A549 (cell line): Measurements from ENCODE around the gene IGFN1. TPM values are rescaled to one million over a fixed set of nuclear protein-coding genes. Genes with fewer than 3 reads are reported as not detected.

Experiments used
- ATAC-seq, 2 experiments: fragments of 200-7000 bp in 1 of 2; fragments of >200 bp in 1 of 2; cut with Nextera tagmentation in 1 of 2; cut with Tn5 transposase in 1 of 2; 3 replicates each; pipeline versions ENCODE4 v1.8.0 to v1.9.1; 2018 to 2020; ENCODE audit warnings: mild to moderate bottlenecking in 1 of 2, moderate library complexity in 1 of 2
- CTCF ChIA-PET: fragments of 300-600 bp; sonication (Branson Sonifier 250); formaldehyde crosslinking; extraction: SDS; loops from one replicate; lab custom pipeline; 2021; ENCODE audit warnings: antibody characterized with exemption, inconsistent platforms; lab: Yijun Ruan, JAX
- POLR2A ChIA-PET: fragments of 350-600 bp; formaldehyde crosslinking; extraction: SDS; loops from one replicate; lab custom pipeline; 2021; ENCODE audit warnings: antibody characterized with exemption, inconsistent platforms; lab: Yijun Ruan, JAX
- DNase-seq, 2 experiments: peaks; one replicate each; pipeline versions ENCODE4 v3.0.0 to v3.0.0-alpha.2; 2011 to 2016; ENCODE audit warnings: low read depth in 1 of 2, low spot score in 1 of 2
- FAIRE-seq: peaks from 2 replicates; lab custom pipeline; 2011; peaks lifted over from hg19 to GRCh38; lab: Jason Lieb, UNC
- H3K27ac ChIP-seq, 2 experiments: fragments of >200 bp; sonication (Bioruptor Twin); formaldehyde crosslinking; 3 replicates each; pipeline ENCODE4 v1.5.1; 2016 to 2017
- H3K4me1 ChIP-seq: fragments of >200 bp; sonication (Bioruptor Twin); formaldehyde crosslinking; 3 replicates; pipeline ENCODE4 v1.6.1; 2016
- H3K4me2 ChIP-seq: fragments of >200 bp; sonication (Bioruptor Twin); formaldehyde crosslinking; 3 replicates; pipeline ENCODE4 v1.6.1; 2016
- H3K4me3 ChIP-seq: fragments of >200 bp; sonication (Bioruptor Twin); formaldehyde crosslinking; 3 replicates; pipeline ENCODE4 v1.5.1; 2016
- H3K9me3 ChIP-seq: fragments of >200 bp; sonication (Bioruptor Twin); formaldehyde crosslinking; 3 replicates; pipeline ENCODE4 v1.6.1; 2016
- CBX8 ChIP-seq: fragments of 200-600 bp; sonication (generic); IDR thresholded peaks from 2 replicates; pipeline ENCODE4 v1.6.1; 2016
- CEBPB ChIP-seq, 2 experiments: fragments of >200 bp in 1 of 2; sonication (Bioruptor Twin) in 1 of 2; formaldehyde crosslinking in 1 of 2; IDR thresholded peaks; 2 replicates each; pipeline ENCODE4 v1.6.1; 2012 to 2016
- CHD2 ChIP-seq: fragments of 150-350 bp; IDR thresholded peaks from 2 replicates; pipeline ENCODE4 v1.6.1; 2014; ENCODE audit warnings: low read length; ENCODE audit not compliant: partially characterized antibody
- CHD4 ChIP-seq: fragments of 200-600 bp; sonication (generic); IDR thresholded peaks from 2 replicates; pipeline ENCODE4 v1.6.1; 2016; ENCODE audit warnings: antibody characterized with exemption, mild to moderate bottlenecking, borderline replicate concordance
- EHMT2 ChIP-seq: fragments of 200-600 bp; sonication (generic); IDR thresholded peaks from 2 replicates; pipeline ENCODE4 v1.6.1; 2016; ENCODE audit warnings: antibody characterized with exemption, low read depth, mild to moderate bottlenecking, moderate library complexity
- FOSB ChIP-seq: fragments of 250-450 bp; sonication (Bioruptor Pico); IDR thresholded peaks from 2 replicates; pipeline ENCODE4 v1.5.0; 2020; ENCODE audit warnings: mild to moderate bottlenecking, moderate library complexity
- FOSL2 ChIP-seq, 2 experiments: fragments of 450-650 bp in 1 of 2; fragments of >200 bp in 1 of 2; sonication (Bioruptor Twin) in 1 of 2; formaldehyde crosslinking; IDR thresholded peaks; 2 replicates each; pipeline versions ENCODE4 v1.5.0 to v1.6.1; 2016 to 2020; ENCODE audit warnings: mild to moderate bottlenecking in 1 of 2, moderate library complexity in 1 of 2
- GATA3 ChIP-seq: IDR thresholded peaks from 2 replicates; pipeline ENCODE4 v1.6.1; 2012; ENCODE audit warnings: borderline replicate concordance
- HOXB13 ChIP-seq: fragments of 250-450 bp; sonication (Bioruptor Pico); IDR thresholded peaks from 2 replicates; pipeline ENCODE4 v1.5.0; 2020; ENCODE audit warnings: low read depth, mild to moderate bottlenecking, moderate library complexity
- HOXB5 ChIP-seq: fragments of 250-450 bp; sonication (Bioruptor Pico); IDR thresholded peaks from 2 replicates; pipeline ENCODE4 v1.5.0; 2020; ENCODE audit warnings: mild to moderate bottlenecking, moderate library complexity
- JUN ChIP-seq, 2 experiments: fragments of >200 bp; sonication (Bioruptor Twin); formaldehyde crosslinking; IDR thresholded peaks; 2 replicates in 1 of 2; 3 replicates in 1 of 2; pipeline ENCODE4 v1.6.1; 2016 to 2017
- KDM1A ChIP-seq: fragments of 200-600 bp; sonication (generic); IDR thresholded peaks from 2 replicates; pipeline ENCODE4 v1.6.1; 2016; ENCODE audit warnings: low read depth, mild to moderate bottlenecking
- PHF8 ChIP-seq: fragments of 200-600 bp; sonication (generic); IDR thresholded peaks from 2 replicates; pipeline ENCODE4 v1.6.1; 2016; ENCODE audit warnings: low read depth, mild to moderate bottlenecking, antibody characterized with exemption, moderate library complexity, borderline replicate concordance
- POLR2A ChIP-seq: IDR thresholded peaks from 2 replicates; pipeline ENCODE4 v1.6.1; 2012; ENCODE audit warnings: mild to moderate bottlenecking, low read length
- SMC3 ChIP-seq: fragments of >200 bp; sonication (Bioruptor Twin); formaldehyde crosslinking; IDR thresholded peaks from 3 replicates; pipeline ENCODE4 v1.6.1; 2018; ENCODE audit warnings: inconsistent platforms
- SREBF2 ChIP-seq: fragments of 450-650 bp; IDR thresholded peaks from 2 replicates; pipeline ENCODE4 v1.6.1; 2014; ENCODE audit warnings: mild to moderate bottlenecking, moderate library complexity
- TFCP2L1 ChIP-seq: fragments of 250-450 bp; sonication (Bioruptor Pico); IDR thresholded peaks from 2 replicates; pipeline ENCODE4 v1.5.0; 2021; ENCODE audit warnings: mild to moderate bottlenecking
- TP53 ChIP-seq: fragments of 250-450 bp; sonication (Bioruptor Pico); IDR thresholded peaks from 2 replicates; pipeline ENCODE4 v1.5.0; 2021; ENCODE audit warnings: mild to moderate bottlenecking, moderate library complexity
- ZC3H11A ChIP-seq: fragments of 450-650 bp; IDR thresholded peaks from 2 replicates; pipeline ENCODE4 v1.6.1; 2014; ENCODE audit warnings: antibody characterized with exemption, mild to moderate bottlenecking
- ZSCAN20 ChIP-seq: fragments of 250-450 bp; sonication (Bioruptor Pico); IDR thresholded peaks from 2 replicates; pipeline ENCODE4 v1.8.0; 2022; ENCODE audit warnings: mild to moderate bottlenecking, moderate library complexity
- WGBS: methylation state at CpG from one replicate; pipeline ENCODE4 v1.1.6; 2017; ENCODE audit errors: missing lambda C conversion rate; 5-methylcytosine and 5-hydroxymethylcytosine counted together
- polyA plus RNA-seq, 4 experiments: library from polyadenylated mRNA; depleted of rRNA in 3 of 4; stranded (reverse); fragments of >200 nt; fragmentation: RNase III in 1 of 4; extraction: RNeasy Plus Mini Kit Qiagen cat#74134 plus additional on column Dnase treatment in 1 of 4; gene quantifications; 2 replicates in 3 of 4; 3 replicates in 1 of 4; pipeline ENCODE4 v1.2.3, GENCODE V29; 2011 to 2017
- TF ChIP-seq, protein P1 (sequence below): IDR thresholded peaks from 2 replicates; pipeline ENCODE4 v1.6.1; 2012
- TF ChIP-seq, protein P2 (sequence below): fragments of 200-600 bp; sonication (generic); IDR thresholded peaks from 2 replicates; pipeline ENCODE4 v1.6.1; 2016; ENCODE audit warnings: antibody characterized with exemption, mild to moderate bottlenecking, moderate library complexity
- TF ChIP-seq, protein P3 (sequence below): fragments of 250-450 bp; sonication (Bioruptor Pico); IDR thresholded peaks from 2 replicates; pipeline ENCODE4 v1.5.0; 2021; ENCODE audit warnings: mild to moderate bottlenecking, moderate library complexity, borderline replicate concordance
- TF ChIP-seq, protein P4 (sequence below): fragments of 150-350 bp; IDR thresholded peaks from 2 replicates; pipeline ENCODE4 v1.6.1; 2014; ENCODE audit warnings: low read depth, mild to moderate bottlenecking, low read length

Gene IGFN1
- polyA plus RNA-seq, 2 of the 4 experiments (the other 2 are of a cell fraction): 0.03 to 4.7 TPM

DNA sequence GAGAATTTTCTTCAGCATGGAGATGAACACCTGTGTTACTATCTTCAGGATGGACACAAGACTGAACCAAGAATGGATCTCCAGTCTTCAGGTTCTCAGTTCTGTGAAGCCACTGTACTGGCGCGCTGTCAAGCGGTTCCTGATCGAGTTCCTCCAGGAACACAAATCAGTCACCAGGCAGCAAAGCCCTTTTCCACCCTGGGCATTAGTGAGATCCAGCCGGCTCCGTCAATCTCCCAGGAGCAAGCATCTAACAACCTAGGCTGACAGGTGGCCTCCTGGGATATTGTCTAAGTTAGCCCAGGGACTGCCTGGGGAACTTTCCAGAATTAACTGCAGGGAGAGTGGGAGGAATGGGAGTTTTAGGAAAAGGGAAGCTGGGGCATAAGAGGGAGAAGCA lies 9.7 kb upstream of the IGFN1 start (continued):
- TF ChIP-seq, protein P1, sequence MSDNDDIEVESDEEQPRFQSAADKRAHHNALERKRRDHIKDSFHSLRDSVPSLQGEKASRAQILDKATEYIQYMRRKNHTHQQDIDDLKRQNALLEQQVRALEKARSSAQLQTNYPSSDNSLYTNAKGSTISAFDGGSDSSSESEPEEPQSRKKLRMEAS: no peak
- TF ChIP-seq POLR2A (no peak), KDM1A (no peak), FOSL2 (IDR thresholded peaks at IDR 0.05) (no peak), FOSL2 (CRISPR knock-in tag; IDR thresholded peaks at IDR 0.05) (no peak)
- TF ChIP-seq, all 56 proteins: peak for 0

DNA sequence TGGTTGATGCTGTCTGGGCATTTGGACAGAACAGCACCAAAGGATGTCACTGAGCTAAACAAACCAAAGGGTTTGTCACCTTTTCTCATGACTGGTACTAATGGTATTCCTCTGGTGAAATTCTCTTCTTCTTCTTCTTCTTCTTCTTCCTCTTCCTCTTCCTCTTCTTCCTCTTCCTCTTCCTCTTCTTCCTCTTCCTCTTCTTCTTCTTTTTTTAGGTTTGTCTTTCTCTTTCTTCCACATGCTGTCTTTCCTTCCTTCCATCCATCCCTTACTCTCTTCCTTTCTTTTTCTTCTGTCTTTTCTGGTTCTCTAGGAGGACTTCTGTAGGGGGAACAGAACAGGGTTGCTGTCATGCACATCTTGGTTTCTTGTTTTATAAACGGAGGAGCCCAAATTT lies 9.3 kb upstream of the IGFN1 start:
- no peak for TF ChIP-seq POLR2A
- no peak for TF ChIP-seq SREBF2
- TF ChIP-seq CEBPB (IDR thresholded peaks at IDR 0.05): no peak
- TF ChIP-seq CBX8: no peak
- no peak for TF ChIP-seq HOXB5
- no peak for TF ChIP-seq ZSCAN20 (CRISPR knock-in tag)
- no peak for TF ChIP-seq TP53 (CRISPR knock-in tag)
- TF ChIP-seq CHD2: no peak
- TF ChIP-seq CHD4: no peak
- TF ChIP-seq FOSB (CRISPR knock-in tag): no peak
- no peak for TF ChIP-seq TFCP2L1
- 56% methylated on average over 1 of the region's 1 CpG for WGBS
- ChIA-PET POLR2A (no interaction called here), CTCF (interaction anchor here (0.5 to 1.1 kb wide), 4 partner anchors 11 to 99 kb away, joined by 3 read pairs; no protein-coding TSS in a partner anchor)
- Histone ChIP-seq H3K4me3 (no peak overlapping the region), H3K4me2 (no peak overlapping the region), H3K9me3 (no peaks in the 10 kb centered on the region; the same call in 2 of the 3 replicates), H3K4me1 (peaks cover 15% of the 10 kb centered on the region; the same call in 1 of the 3 replicates), H3K27ac (no peak overlapping the region)
- FAIRE-seq (no peak), DNase-seq (no peak), ATAC-seq (no peak)

DNA sequence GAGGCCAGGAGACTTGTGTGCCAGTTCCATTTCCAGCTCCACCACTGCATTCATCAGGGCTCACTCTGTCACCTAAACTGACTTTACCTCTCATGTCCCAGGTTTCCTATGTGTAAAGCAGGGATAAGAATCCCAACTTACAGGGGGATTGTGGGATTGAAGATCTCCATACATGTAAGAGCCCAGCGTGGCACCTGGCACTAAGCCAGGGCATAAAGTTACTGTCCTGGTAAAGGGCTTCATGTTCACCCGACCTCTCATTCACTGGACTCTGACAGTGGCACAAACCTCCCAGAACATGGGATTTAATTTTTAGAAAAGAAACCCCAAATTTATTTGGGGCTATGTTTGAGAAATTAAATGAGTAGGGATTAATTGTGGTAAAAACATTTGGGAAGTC lies 8.9 kb upstream of the IGFN1 start:
- TF ChIP-seq PHF8 (no peak), KDM1A (no peak), EHMT2 (no peak), GATA3 (no peak), ZC3H11A (no peak), HOXB13 (CRISPR knock-in tag) (no peak), SMC3 (no peak), CBX8 (no peak), ZSCAN20 (CRISPR knock-in tag) (no peak), TP53 (CRISPR knock-in tag) (no peak), JUN (IDR thresholded peaks at IDR 0.05) (no peak)
- TF ChIP-seq, protein P2, sequence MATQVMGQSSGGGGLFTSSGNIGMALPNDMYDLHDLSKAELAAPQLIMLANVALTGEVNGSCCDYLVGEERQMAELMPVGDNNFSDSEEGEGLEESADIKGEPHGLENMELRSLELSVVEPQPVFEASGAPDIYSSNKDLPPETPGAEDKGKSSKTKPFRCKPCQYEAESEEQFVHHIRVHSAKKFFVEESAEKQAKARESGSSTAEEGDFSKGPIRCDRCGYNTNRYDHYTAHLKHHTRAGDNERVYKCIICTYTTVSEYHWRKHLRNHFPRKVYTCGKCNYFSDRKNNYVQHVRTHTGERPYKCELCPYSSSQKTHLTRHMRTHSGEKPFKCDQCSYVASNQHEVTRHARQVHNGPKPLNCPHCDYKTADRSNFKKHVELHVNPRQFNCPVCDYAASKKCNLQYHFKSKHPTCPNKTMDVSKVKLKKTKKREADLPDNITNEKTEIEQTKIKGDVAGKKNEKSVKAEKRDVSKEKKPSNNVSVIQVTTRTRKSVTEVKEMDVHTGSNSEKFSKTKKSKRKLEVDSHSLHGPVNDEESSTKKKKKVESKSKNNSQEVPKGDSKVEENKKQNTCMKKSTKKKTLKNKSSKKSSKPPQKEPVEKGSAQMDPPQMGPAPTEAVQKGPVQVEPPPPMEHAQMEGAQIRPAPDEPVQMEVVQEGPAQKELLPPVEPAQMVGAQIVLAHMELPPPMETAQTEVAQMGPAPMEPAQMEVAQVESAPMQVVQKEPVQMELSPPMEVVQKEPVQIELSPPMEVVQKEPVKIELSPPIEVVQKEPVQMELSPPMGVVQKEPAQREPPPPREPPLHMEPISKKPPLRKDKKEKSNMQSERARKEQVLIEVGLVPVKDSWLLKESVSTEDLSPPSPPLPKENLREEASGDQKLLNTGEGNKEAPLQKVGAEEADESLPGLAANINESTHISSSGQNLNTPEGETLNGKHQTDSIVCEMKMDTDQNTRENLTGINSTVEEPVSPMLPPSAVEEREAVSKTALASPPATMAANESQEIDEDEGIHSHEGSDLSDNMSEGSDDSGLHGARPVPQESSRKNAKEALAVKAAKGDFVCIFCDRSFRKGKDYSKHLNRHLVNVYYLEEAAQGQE: no peak
- TF ChIP-seq, protein P3, sequence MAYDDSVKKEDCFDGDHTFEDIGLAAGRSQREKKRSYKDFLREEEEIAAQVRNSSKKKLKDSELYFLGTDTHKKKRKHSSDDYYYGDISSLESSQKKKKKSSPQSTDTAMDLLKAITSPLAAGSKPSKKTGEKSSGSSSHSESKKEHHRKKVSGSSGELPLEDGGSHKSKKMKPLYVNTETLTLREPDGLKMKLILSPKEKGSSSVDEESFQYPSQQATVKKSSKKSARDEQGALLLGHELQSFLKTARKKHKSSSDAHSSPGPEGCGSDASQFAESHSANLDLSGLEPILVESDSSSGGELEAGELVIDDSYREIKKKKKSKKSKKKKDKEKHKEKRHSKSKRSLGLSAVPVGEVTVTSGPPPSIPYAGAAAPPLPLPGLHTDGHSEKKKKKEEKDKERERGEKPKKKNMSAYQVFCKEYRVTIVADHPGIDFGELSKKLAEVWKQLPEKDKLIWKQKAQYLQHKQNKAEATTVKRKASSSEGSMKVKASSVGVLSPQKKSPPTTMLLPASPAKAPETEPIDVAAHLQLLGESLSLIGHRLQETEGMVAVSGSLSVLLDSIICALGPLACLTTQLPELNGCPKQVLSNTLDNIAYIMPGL (CRISPR knock-in tag): no peak
- TF ChIP-seq, protein P4, sequence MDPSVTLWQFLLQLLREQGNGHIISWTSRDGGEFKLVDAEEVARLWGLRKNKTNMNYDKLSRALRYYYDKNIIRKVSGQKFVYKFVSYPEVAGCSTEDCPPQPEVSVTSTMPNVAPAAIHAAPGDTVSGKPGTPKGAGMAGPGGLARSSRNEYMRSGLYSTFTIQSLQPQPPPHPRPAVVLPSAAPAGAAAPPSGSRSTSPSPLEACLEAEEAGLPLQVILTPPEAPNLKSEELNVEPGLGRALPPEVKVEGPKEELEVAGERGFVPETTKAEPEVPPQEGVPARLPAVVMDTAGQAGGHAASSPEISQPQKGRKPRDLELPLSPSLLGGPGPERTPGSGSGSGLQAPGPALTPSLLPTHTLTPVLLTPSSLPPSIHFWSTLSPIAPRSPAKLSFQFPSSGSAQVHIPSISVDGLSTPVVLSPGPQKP: no peak
- DNase-seq: no peak
- no peak for ATAC-seq
- ChIA-PET CTCF (interaction anchor here (0.5 to 1.1 kb wide), 3 partner anchors 18 to 100 kb away, joined by 3 read pairs; no protein-coding TSS in a partner anchor), POLR2A (no interaction called here)
- Histone ChIP-seq H3K4me2 (no peak overlapping the region), H3K27ac (no peak overlapping the region), H3K9me3 (no peaks in the 10 kb centered on the region; the same call in 2 of the 3 replicates), H3K4me3 (no peak overlapping the region), H3K4me1 (peaks cover 11% of the 10 kb centered on the region; the same call in 1 of the 3 replicates)
- no peak for FAIRE-seq
- 37% methylated on average over 2 of the region's 2 CpGs for WGBS
